Measurements from ENCODE around the gene PCDH19. TPM values are rescaled to one million over a fixed set of nuclear protein-coding genes. Genes with fewer than 3 reads are reported as not detected.

Gene PCDH19
- polyA plus RNA-seq, 1 of the 3 experiments (the other 2 are of a cell fraction): under 0.01 TPM

DNA sequence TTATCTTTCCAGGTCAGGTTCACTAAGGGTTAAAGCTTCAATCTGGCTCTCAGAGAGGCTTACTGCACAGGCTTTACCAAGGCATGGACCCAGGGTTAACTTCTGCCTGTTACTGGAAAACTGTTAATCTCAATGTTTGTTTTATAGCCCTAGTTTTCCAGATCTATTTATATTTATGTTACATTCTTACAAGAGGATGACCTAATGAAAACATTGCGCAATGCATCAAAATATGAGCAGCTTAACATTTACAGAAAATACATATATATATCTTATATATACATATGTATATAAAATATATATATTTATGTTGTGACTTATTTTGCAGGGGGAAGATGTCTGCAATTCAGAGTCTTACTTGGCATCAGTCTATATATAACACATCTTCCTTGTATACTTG is 112.3 kb downstream of the PCDH19 start:
- ChIA-PET CTCF (no interaction called here), POLR2A (no interaction called here)
- Histone ChIP-seq H3F3A (replicated peaks; ENCODE audit: insufficient read depth) (no peaks in the 10 kb centered on the region), H3K27ac (ENCODE audit: low read depth in 2 of 2, low read length in 1 of 2) (no peak overlapping the region), H4K20me1 (ENCODE audit: insufficient read depth) (no peaks in the 10 kb centered on the region), H3K27me3 (ENCODE audit: insufficient read depth) (no peaks in the 10 kb centered on the region; the same call in 1 of the 2 replicates), H3K9me3 (no peaks in the 10 kb centered on the region), H3K9me2 (no peaks in the 10 kb centered on the region), H3K4me3 (ENCODE audit: low read depth in 2 of 2, low read length in 1 of 2) (no peak overlapping the region), H3K4me1 (ENCODE audit: control insufficient read depth in 1 of 2, insufficient read depth in 2 of 2, low read depth in 1 of 2, low read length in 1 of 2) (no peaks in the 10 kb centered on the region), H3K79me2 (ENCODE audit: insufficient read depth) (no peaks in the 10 kb centered on the region), H2AFZ (ENCODE audit: low read depth) (no peak overlapping the region), H3K9ac (no peak overlapping the region), H3K36me3 (replicated peaks in 1 of 2; ENCODE audit: control insufficient read depth in 1 of 2, insufficient read depth in 2 of 2, low read length in 1 of 2) (no peaks in the 10 kb centered on the region), H3K4me2 (no peak overlapping the region)
- no peak for DNase-seq
- TF ChIP-seq MEF2A (IDR thresholded peaks at IDR 0.05; ENCODE audit: borderline replicate concordance, low read depth) (no peak), MXI1 (IDR thresholded peaks at IDR 0.05; ENCODE audit: low read depth, low read length) (no peak)
- TF ChIP-seq, protein P1, sequence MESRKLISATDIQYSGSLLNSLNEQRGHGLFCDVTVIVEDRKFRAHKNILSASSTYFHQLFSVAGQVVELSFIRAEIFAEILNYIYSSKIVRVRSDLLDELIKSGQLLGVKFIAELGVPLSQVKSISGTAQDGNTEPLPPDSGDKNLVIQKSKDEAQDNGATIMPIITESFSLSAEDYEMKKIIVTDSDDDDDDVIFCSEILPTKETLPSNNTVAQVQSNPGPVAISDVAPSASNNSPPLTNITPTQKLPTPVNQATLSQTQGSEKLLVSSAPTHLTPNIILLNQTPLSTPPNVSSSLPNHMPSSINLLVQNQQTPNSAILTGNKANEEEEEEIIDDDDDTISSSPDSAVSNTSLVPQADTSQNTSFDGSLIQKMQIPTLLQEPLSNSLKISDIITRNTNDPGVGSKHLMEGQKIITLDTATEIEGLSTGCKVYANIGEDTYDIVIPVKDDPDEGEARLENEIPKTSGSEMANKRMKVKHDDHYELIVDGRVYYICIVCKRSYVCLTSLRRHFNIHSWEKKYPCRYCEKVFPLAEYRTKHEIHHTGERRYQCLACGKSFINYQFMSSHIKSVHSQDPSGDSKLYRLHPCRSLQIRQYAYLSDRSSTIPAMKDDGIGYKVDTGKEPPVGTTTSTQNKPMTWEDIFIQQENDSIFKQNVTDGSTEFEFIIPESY (IDR thresholded peaks at IDR 0.05; ENCODE audit: borderline replicate concordance, low read depth): no peak
- TF ChIP-seq, protein P2, sequence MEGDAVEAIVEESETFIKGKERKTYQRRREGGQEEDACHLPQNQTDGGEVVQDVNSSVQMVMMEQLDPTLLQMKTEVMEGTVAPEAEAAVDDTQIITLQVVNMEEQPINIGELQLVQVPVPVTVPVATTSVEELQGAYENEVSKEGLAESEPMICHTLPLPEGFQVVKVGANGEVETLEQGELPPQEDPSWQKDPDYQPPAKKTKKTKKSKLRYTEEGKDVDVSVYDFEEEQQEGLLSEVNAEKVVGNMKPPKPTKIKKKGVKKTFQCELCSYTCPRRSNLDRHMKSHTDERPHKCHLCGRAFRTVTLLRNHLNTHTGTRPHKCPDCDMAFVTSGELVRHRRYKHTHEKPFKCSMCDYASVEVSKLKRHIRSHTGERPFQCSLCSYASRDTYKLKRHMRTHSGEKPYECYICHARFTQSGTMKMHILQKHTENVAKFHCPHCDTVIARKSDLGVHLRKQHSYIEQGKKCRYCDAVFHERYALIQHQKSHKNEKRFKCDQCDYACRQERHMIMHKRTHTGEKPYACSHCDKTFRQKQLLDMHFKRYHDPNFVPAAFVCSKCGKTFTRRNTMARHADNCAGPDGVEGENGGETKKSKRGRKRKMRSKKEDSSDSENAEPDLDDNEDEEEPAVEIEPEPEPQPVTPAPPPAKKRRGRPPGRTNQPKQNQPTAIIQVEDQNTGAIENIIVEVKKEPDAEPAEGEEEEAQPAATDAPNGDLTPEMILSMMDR (IDR thresholded peaks at IDR 0.05): no peak
- WGBS (ENCODE audit: low lambda C conversion rate): 83% methylated on average over 1 of the region's 1 CpG

DNA sequence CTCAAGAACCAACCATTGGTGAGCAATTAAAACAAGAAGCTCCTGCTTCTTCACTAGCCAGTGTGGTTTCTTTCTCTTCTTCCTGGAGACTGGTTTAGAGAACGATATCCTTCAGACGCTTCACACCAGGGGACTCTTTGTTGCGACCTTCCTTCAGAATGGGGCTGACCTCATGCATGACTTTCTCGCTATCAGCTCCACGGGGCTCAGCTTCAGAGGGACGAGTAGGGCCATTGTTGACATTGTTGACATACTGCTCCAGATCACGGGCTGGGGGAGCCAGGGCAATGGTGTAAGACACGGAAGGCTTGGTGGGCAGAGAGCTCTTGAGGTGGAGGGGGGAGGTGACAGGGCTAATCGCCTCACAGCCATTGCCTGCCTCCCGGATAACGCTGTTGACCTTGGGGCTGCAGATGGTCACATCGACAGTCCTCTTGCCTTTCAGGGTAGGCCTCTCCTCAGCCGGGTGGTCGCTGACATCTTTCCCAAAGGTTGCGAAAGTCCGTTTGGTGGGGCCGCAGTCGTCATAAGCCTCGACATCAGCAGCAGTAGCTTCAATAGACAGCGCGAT is 113.8 kb downstream of the PCDH19 start:
- CTCF ChIA-PET: no interaction called here

More for the DNA sequence above, 113.8 kb downstream of the PCDH19 start:
- 4% methylated on average over 17 of the region's 21 CpGs for WGBS (ENCODE audit: low lambda C conversion rate)
- Histone ChIP-seq H4K20me1 (ENCODE audit: insufficient read depth) (no peaks in the 10 kb centered on the region), H3K27ac (ENCODE audit: low read depth in 2 of 2, low read length in 1 of 2) (no peak overlapping the region), H3K27me3 (ENCODE audit: insufficient read depth) (no peaks in the 10 kb centered on the region; the same call in 1 of the 2 replicates), H3K4me1 (ENCODE audit: control insufficient read depth in 1 of 2, insufficient read depth in 2 of 2, low read depth in 1 of 2, low read length in 1 of 2) (no peaks in the 10 kb centered on the region), H3K9me3 (no peaks in the 10 kb centered on the region), H3K4me2 (no peak overlapping the region), H3K4me3 (ENCODE audit: low read depth in 2 of 2, low read length in 1 of 2) (no peak overlapping the region), H3K9me2 (no peaks in the 10 kb centered on the region), H3K36me3 (replicated peaks in 1 of 2; ENCODE audit: control insufficient read depth in 1 of 2, insufficient read depth in 2 of 2, low read length in 1 of 2) (no peaks in the 10 kb centered on the region), H3K9ac (no peak overlapping the region), H2AFZ (ENCODE audit: low read depth) (no peak overlapping the region), H3K79me2 (ENCODE audit: insufficient read depth) (no peaks in the 10 kb centered on the region), H3F3A (replicated peaks; ENCODE audit: insufficient read depth) (no peaks in the 10 kb centered on the region)
- DNase-seq: no peak
- TF ChIP-seq NRF1 (IDR thresholded peaks at IDR 0.05; ENCODE audit: low read depth, low read length) (no peak), RFX5 (IDR thresholded peaks at IDR 0.05; ENCODE audit: low read length) (no peak), TAF1 (IDR thresholded peaks at IDR 0.05; ENCODE audit: borderline replicate concordance, low read depth, low read length) (no peak), NFIC (IDR thresholded peaks at IDR 0.05; ENCODE audit: borderline replicate concordance) (no peak), MXI1 (IDR thresholded peaks at IDR 0.05; ENCODE audit: low read depth, low read length) (no peak), POLR2AphosphoS5 (IDR thresholded peaks at IDR 0.05; ENCODE audit: low read depth, low read length) (no peak), ELF1 (IDR thresholded peaks at IDR 0.05) (no peak), RCOR1 (IDR thresholded peaks at IDR 0.05; ENCODE audit: low read length) (no peak), FOXJ3 (CRISPR knock-in tag; IDR thresholded peaks at IDR 0.05) (no peak), MEF2A (IDR thresholded peaks at IDR 0.05; ENCODE audit: borderline replicate concordance, low read depth) (no peak)
- TF ChIP-seq, protein P1 (IDR thresholded peaks at IDR 0.05; ENCODE audit: borderline replicate concordance, low read depth): no peak
- TF ChIP-seq, protein P2 (IDR thresholded peaks at IDR 0.05): no peak
- TF ChIP-seq, protein P3, sequence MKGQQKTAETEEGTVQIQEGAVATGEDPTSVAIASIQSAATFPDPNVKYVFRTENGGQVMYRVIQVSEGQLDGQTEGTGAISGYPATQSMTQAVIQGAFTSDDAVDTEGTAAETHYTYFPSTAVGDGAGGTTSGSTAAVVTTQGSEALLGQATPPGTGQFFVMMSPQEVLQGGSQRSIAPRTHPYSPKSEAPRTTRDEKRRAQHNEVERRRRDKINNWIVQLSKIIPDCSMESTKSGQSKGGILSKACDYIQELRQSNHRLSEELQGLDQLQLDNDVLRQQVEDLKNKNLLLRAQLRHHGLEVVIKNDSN (IDR thresholded peaks at IDR 0.05; ENCODE audit: borderline replicate concordance, low read depth): no peak
- TF ChIP-seq, protein P4, sequence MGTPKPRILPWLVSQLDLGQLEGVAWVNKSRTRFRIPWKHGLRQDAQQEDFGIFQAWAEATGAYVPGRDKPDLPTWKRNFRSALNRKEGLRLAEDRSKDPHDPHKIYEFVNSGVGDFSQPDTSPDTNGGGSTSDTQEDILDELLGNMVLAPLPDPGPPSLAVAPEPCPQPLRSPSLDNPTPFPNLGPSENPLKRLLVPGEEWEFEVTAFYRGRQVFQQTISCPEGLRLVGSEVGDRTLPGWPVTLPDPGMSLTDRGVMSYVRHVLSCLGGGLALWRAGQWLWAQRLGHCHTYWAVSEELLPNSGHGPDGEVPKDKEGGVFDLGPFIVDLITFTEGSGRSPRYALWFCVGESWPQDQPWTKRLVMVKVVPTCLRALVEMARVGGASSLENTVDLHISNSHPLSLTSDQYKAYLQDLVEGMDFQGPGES (IDR thresholded peaks at IDR 0.05; ENCODE audit: low read depth, low read length): no peak
- POLR2A ChIA-PET: no interaction called here
